ENCODE measurements around the gene MS4A6E. TPM values are rescaled to one million over a fixed set of nuclear protein-coding genes. Genes with fewer than 3 reads are reported as not detected.
"Not testable (repeated sequence)": the region's sequence is repeated elsewhere in the genome, so short reads cannot be mapped to it uniquely, and the experiment has no call there.

Gene MS4A6E
- total and polyA plus RNA-seq, 2 of the 8 experiments (the other 6 are each of a cell fraction or from before 2014, with no cell fraction given): not detected

- no peak for TF ChIP-seq SUZ12 (IDR thresholded peaks at IDR 0.05; ENCODE audit: low read length)
These were observed 36.8 kb downstream of the MS4A6E start (continued) for GRCh38 chr11:60363542-60364470.

GRCh38 chr11:60366262-60366904 lies 39.3 kb downstream of the MS4A6E start:
- H3K9ac ChIP-seq (replicated peaks in 1 of 4; ENCODE audit: extremely low read depth in 1 of 4, low read depth in 3 of 4, low read length in 3 of 4); POLR2A ChIA-PET (ENCODE audit: partially characterized antibody); H3K27me3 ChIP-seq (replicated peaks in 1 of 4; ENCODE audit: control insufficient read depth in 3 of 4, extremely low read depth in 1 of 4, insufficient read depth in 3 of 4, low read length in 3 of 4); H2BK120ac ChIP-seq (replicated peaks; ENCODE audit: low read depth, low read length); DNase-seq (ENCODE audit: low read depth in 1 of 2, low spot score in 2 of 2); H2BK15ac ChIP-seq (ENCODE audit: low read length); H2BK5ac ChIP-seq (ENCODE audit: low read depth, low read length); H3K79me1 ChIP-seq (ENCODE audit: low read depth, low read length); H2BK20ac ChIP-seq (ENCODE audit: low read length); H4K5ac ChIP-seq (ENCODE audit: insufficient read length, low read depth, low read length); H3K9me3 ChIP-seq (ENCODE audit: insufficient read depth in 2 of 2, low read depth in 1 of 2, low read length in 1 of 2); H4K20me1 ChIP-seq (replicated peaks in 1 of 2; ENCODE audit: control insufficient read depth in 1 of 2, insufficient read depth in 2 of 2, low read length in 2 of 2); H4K8ac ChIP-seq (ENCODE audit: extremely low read depth, insufficient read depth, low read length); H2AK5ac ChIP-seq (ENCODE audit: low read depth, low read length); H3K14ac ChIP-seq (ENCODE audit: insufficient read length); H3K4ac ChIP-seq (replicated peaks; ENCODE audit: insufficient read length, low read depth, low read length); FAIRE-seq; H4K91ac ChIP-seq (replicated peaks; ENCODE audit: insufficient read length, low read length); H3K23ac ChIP-seq (ENCODE audit: insufficient read length); H3K4me2 ChIP-seq (ENCODE audit: insufficient read depth in 1 of 2, low read depth in 2 of 2, low read length in 2 of 2); H3K79me2 ChIP-seq (ENCODE audit: control insufficient read depth in 1 of 2, insufficient read depth in 2 of 2, low read length in 2 of 2); H3K36me3 ChIP-seq (ENCODE audit: control insufficient read depth in 2 of 4, insufficient read depth in 4 of 4, low read length in 3 of 4); H2AFZ ChIP-seq (ENCODE audit: low read length); H2BK12ac ChIP-seq (ENCODE audit: low read depth, low read length); H3K56ac ChIP-seq (replicated peaks; ENCODE audit: insufficient read length, low read depth, low read length); H3K27ac ChIP-seq (ENCODE audit: low read depth, low read length); H3K18ac ChIP-seq (ENCODE audit: extremely low read depth, low read length); H3K23me2 ChIP-seq (ENCODE audit: low read depth, low read length); H3K4me3 ChIP-seq (ENCODE audit: extremely low read depth in 1 of 4, insufficient read depth in 2 of 4, low read depth in 3 of 4, low read length in 4 of 4): not testable (repeated sequence)
- 89 to 100% methylated on average over 1 to 15 of the region's 15 CpGs for WGBS, 2 experiments (ENCODE audit: extremely low coverage in 1 of 2, insufficient coverage in 1 of 2, insufficient read length in 1 of 2, insufficient replicate concordance in 2 of 2, low coverage in 1 of 2, low lambda C conversion rate in 2 of 2, missing lambda C conversion rate in 1 of 2)
- H3K4me1 ChIP-seq (replicated peaks in 1 of 4; ENCODE audit: control insufficient read depth in 3 of 4, insufficient read depth in 4 of 4, low read length in 3 of 4): peaks cover 0 to 15% (median 4%) of the 10 kb centered on the region in 4 experiments; a peak in 4 of 7 replicates
- CTCF ChIA-PET (ENCODE audit: partially characterized antibody): interaction anchor here (0.7 to 13.3 kb wide), 8 partner anchors 20 to 253 kb away, joined by 3 to 115 read pairs (median 3); no protein-coding TSS in a partner anchor

Data from H1 (cell line).